Kasumi-1 (cell line): Measurements from ENCODE around the gene KCNN3.

ENCODE experiments used
- DNase-seq, 2 experiments: peaks; one replicate each; lab custom pipeline; 2025; lab: John Stamatoyannopoulos, UW

KCNN3 gene

DNA sequence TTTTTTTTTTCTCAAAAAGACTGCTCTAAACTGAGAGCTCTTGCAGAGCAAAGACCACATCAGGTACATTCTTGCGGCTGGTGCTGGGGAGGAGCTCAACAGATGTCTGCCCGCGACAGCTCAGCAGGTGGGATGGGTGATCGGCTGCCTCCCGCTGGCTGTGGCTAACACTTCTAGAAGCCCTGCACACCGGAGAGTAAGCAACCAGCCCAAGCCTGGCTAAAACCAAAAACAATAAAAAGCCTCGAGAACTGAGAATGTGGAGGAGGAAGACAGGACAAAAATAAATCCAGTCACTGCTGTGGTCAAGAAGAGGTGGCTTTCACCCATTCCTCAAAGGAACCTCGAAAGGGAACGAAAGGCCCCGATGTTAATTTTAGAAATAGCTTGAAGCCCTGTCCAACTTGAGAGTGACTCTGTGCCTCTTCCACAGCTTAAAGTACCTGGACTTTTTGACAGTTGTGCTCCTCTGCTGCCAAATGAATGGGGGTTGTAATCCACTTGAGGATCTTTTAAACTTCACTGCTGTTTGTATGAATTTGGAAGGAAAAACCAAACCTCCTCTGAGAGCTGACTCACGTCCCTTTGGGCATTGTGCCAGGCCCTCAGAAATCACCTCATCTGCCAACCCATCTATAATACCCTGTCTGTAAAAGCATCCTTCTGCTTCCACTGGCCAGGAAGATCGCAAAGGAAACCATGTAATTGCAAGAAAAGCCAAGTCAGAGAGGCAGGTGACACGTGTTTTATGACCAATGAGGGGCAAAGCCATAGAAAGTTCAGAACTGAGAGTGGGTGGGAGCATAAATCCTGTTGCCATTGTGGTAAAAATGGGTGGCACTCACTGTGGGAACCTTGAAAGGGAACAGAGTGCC is 78.6 kb downstream of the KCNN3 start:
- DNase-seq, result no peak

DNA sequence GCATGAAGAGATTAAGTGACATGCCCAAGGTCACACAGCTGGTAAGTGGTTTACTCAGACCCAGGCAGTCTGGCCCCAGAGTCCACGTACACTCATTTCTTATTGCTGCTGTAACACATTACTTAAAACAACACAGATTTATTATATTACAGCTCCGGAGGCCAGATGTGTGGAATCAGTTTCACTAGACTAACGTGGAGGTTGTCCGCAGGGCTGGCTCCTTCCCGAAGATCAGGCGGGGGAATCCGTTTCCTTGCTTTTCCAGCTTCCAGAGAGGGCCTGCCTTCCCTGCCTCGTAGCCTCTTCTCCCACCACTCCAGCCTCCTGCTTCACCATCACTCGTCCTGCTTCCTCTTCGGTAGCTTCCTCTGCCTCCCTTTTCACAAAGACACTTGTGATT is 81.2 kb downstream of the KCNN3 start:
- DNase-seq, result no peak

DNA sequence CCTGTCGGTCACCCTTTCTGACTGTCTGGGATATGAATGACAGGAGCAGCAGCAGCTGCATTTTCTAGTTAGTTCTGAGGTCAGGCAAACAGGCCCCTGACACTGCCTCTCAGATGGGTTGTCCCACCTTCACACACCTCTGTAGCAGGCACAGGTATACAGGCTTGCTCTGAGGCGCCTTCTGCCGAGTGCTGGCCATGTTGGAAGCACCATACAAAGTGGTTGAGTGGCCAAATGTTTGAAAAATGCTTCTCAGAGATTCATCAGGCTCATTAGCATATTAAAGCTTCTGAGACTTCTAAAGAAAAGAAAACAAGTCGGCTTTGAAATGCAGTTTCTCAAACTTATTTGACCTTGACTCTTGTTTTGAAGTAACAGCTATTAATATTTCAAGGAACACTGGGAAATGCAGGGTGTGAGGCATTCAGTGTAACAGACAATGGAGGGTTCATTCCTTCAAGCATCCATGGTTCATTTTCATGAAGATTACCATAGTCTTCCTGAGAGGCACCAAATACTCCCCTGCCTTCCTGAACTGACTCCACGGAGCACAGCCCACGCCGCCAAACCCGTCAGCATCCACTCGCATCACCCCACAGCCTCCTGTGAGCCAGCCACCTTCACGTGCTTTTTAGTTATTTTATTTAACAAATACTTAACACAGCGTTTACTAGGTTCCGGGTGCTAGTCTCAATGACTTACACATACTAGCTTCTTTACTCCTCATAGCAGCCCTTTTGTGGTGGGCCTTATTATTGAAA is 81.8 kb downstream of the KCNN3 start:
- DNase-seq, result no peak

DNA sequence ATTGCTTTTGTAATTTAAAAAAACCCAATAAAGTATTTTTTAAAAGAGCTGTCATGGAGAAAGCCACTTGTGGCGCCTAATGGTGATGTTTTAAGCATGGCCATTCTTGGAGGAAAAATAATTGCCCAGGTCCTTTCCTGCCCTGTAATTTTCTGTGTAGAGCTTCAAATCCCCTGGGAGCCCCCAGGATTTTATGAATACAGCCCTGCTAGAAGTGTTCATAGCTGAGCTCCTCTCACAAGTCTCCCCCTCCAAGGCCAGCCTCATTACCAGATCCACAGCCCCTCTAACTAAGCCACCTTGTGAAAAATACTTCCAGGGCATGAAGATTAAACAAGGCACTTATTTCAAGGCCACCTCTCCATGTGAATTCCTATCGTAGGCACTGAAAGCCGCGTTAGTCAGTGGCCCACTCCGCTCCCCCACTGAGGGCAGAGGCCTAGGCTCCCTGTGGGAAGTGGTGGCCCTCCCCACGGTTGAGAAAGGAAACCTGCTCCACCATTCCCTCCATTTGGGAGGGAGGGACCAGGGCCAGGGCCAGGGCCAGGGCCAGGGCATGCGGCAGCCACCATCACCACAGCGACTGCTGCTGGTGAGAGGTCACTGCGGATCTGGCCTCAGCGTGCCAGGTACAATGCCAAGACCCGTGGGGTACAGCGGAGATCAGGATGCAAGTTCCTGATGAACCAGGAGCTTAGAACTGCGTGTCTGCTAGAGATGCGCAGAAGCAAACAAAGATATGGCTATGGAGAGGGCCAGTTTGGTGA is 83.1 kb downstream of the KCNN3 start:
- DNase-seq, result no peak

DNA sequence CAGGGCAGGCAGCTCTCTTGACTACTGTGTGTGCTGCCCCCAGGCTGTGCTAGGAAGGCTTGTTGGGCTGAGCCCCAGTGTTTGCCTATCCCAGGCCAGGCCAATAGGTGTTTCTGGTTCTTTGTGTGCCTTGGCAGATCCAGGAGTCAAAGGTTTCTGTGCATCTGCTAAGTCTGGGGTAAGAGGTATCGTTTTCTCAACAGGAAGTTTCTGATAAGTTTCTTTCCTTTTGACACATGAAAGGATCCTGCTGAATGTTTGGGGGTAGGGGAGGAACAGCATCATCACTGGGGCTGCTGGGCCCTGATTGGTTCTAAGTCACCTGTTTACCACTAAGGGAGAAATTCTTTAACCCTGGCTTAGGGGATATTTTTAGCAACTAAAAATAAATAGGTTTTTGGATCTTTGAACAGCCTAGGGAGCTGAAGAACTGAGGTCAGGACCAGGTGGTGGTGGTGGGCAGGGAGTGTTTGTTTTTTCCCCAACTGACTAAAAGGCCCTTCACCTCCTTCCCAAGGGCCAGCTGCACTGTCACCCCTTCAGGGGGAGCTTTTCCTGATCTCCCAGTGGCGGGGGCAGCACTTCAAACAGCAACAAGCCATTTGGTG is 85.1 kb downstream of the KCNN3 start:
- no peak for DNase-seq

DNA sequence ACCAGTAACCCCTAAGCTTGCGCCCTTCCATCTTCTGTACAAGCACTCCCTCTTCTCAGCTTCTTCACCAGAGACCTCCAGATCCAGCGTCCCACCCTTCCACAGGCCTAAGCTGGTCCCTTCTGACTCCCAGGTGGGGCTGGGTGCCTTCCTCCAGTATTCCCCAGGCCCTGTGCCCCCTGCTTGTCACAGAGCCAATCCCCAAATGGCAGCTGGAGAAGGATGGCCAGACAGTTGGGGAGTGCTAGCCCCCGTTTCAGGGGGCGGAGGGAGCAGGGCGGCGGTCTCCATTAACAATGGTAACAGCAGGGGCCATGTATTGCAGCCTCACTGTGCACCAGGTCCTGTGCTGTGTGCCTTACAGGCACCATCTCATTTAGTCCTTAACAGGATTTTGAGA is 85.7 kb downstream of the KCNN3 start:
- no peak for DNase-seq

DNA sequence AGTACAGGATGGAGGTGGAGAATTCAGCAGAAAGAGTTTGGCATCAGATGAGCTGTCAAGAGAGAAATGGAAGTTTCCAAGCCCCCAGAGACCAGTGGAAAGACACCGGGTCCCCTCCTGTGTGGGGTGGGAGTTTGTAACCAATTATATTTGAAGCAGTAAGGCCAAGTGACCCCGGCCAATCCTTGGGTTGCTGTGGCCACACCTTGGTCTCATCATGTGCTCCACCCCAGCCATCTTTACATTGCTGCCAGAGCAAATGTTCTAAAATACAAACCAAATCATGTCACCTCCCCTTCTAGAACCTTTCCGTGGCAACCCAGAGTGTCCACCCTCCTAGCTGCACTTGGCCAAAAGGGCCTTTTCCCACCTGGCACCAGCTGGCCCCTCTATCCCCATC is 86.1 kb downstream of the KCNN3 start:
- no peak for DNase-seq

DNA sequence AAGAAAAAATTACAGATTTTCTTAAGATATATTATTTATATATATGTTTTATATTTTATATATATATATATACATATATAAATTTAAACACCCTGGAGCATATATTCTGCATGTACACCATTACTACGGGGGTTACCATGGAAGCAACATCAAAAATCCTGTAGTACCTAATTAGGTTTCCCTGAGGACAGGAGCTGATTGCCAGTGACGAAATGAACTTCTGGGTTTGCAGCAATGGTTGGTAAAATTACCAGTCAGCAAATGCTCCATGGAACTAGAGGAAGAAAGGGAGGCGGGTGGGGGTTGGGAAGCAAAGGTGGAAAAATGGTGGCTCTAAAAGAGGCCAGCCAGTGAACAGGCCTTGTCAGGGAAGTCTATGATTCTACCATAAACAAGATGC is 89.5 kb downstream of the KCNN3 start:
- DNase-seq, result no peak

DNA sequence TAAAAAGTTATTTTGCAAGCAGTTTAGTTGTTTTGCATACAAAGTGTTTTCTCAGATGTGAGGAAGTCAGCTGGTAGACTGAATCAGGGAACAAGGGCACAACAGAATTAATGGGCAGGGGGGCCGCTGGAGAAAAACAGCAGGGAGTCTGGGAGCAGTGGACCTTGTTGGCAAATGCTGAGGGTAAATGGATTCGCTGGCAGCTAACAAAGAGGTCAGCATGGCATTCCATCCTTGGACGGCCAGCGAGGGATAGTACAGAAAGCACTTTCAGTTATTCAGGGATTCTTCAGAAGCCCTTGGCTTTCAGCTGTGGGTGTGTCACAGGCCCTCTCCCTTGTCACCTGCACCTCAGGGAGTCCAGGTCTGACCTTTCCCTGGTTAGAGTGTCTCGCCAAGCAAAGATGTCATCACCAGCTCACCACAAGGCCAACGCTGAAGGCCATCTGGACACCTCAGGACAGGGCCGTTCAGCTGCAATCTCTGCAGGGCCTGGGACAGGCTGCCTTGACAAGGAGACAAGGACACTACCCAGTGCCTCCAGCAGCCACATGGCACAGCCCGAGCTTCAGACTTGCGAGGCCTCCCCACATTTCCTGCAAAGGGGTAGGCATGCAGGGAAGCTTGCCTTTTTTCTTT is 90.4 kb downstream of the KCNN3 start:
- no peak for DNase-seq

DNA sequence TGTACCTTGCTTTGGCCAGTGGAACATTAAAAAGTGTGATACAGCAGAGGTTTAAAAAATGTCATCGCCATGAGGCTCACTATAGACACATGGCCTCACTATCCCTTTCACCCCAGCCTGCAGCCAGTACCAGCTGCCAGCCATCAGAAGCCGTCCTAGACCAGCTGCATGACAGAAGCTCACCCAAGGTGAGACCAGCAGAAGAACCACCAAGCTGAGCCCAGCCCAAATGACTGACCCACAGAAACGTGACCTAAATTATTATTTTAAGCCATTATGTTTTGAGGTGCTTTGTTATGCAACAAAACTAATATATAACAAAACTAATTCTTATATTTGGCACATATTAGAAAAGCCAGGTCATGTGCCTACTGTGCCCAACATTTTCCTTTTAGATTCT is 91.1 kb downstream of the KCNN3 start:
- DNase-seq, result no peak

DNA sequence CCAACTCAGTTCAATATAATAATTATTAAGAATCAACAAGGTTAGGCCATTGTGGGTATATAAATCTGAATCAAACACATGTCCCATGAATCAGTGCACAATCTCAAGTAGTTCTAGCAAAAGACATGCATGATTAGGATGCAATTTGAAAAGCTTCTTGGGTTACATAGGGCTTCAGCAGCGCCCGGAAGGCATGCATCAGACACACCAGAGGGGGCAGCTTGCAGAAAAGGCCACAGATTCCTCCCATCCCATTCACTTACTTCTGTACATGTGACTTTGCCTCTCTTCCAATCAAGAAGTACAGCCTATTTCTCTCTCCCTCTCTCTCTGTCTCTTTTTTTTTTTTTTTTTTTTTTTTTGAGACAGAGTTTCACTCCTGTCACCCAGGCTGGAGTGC is 91.8 kb downstream of the KCNN3 start:
- DNase-seq, result no peak

DNA sequence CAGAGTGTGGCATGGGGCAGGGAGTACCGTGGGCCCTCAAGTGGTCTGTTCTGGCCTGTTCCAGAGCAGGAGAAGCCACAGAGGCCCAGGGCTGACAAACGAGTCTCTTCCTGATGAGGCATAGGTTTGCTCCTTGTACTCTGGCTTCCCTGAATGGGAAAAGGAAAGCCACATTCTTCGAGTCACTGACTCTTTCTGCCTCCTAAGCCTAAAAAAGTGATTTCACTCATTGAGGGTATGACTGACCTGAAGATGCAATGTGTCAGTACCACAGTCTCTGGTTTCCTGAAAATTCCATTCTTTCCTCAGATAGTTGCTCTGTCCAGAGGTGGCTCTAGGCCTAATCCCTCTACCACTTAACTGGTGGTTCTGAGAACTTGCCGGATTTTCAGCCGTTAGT is 92.3 kb downstream of the KCNN3 start:
- no peak for DNase-seq

DNA sequence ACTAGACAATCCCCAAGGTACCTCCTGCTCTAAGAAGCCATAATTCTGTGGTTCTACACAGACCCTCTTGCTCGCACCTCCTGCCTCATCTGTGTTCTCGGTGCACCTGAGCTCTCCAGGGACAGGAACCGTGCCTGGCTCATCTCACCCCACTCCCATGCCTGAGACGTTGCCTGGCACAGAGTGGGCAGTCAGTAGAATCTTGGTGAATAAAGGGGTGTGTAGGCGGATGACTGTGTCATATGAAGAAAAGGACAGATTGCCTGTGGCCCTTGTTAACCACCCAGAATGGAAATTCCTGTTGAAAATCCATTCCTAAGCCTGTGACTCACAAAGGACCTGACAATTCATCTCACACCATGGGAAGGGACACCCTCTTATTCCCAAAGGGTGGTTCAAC is 92.9 kb downstream of the KCNN3 start:
- DNase-seq, result no peak

DNA sequence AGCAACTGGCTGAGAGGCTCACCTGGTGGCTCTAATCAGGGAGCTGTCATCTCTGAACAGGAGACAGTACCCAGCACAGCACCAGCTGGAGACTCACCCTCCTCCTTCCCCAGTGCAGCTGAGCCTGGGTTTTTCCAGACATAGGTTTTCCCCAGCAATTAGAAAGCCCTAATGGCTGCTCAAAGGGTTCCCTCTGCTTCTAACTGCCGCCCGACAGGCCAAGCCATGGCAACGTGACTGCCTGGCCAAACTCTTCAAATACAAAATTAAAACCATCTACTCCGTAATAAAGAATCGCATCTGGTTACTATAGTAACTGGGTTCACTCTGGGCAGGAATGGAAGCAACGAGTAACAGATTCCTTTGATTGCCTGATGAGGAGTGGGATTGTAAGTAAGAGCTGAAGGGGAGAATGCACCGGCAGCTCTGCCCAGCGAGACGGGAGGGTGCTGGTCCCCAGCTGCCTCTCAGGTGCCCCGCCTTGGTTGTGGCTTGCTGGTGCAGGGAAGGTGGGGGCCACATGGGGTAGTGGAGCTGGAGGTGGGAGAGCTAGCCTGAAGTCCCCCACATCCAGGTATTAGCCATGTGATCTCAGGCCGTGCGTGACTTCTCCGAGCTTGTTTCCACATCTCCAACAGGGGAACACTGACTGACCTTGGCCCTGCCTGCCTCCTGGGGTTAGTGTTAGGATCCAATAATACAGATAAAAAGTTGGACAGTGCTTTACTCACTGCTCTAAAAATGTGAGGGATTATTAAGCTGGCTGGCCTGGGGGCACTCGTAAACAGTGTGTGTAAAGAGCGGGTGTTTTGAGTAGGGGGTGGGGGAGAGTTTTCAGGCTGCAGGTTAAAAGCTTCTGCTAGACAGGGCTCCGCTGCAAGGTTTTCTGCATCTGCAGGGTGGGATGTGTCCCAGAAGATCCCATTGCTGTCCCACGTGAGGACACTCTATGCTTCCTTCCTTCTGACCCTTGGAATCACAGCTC is 94.2 kb downstream of the KCNN3 start:
- DNase-seq, result no peak

DNA sequence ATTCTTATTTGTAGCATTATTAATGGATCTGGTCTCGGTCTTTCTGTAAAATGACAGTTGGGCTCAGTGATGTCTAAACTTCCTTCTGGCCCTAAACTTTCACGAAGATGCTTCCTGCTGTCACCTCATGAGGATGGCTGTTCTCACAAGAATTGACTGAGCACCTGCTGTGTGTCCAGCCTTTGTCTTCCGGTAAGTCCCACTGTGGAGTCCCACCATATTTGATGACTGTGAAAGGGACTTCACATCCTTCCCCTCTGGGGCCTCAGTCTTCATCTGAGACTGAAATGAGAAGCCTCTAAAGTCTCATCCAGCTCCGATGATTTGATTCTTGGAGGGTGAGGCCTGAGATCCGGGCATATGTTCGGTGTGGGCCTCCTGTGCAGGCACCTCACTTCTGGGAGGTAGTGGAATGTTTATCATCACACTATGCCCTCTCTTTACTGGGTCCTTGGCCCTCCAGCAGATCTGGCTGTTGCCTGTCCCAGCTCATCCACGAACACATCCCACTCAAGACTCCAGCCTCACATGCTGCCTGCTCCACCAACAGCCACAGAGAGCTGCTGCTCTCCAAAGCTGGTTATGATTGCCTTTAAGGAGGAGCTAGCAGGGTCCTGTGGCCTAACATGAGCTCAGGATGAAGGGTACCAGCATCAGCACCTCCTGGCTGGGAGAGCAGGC is 95.8 kb downstream of the KCNN3 start:
- no peak for DNase-seq

DNA sequence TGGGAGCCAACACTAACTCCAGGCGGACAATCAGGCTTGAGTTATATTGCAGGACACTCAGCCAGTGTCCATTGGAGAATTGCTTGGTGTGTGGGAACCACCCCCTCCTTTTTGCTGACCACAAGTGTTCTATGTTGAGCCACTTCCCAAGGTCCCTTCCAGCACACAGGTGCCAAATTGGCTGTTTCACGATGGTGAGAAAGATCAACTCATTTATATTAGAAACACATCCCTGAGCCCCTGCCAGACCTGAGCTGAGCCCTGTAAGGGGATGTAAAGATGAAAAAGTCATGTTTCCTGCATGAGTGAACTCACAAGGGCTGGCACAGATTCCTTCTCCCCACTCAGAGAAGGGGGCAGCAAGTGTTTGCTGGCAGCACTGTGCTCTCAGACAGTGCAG is 96.5 kb downstream of the KCNN3 start:
- no peak for DNase-seq

DNA sequence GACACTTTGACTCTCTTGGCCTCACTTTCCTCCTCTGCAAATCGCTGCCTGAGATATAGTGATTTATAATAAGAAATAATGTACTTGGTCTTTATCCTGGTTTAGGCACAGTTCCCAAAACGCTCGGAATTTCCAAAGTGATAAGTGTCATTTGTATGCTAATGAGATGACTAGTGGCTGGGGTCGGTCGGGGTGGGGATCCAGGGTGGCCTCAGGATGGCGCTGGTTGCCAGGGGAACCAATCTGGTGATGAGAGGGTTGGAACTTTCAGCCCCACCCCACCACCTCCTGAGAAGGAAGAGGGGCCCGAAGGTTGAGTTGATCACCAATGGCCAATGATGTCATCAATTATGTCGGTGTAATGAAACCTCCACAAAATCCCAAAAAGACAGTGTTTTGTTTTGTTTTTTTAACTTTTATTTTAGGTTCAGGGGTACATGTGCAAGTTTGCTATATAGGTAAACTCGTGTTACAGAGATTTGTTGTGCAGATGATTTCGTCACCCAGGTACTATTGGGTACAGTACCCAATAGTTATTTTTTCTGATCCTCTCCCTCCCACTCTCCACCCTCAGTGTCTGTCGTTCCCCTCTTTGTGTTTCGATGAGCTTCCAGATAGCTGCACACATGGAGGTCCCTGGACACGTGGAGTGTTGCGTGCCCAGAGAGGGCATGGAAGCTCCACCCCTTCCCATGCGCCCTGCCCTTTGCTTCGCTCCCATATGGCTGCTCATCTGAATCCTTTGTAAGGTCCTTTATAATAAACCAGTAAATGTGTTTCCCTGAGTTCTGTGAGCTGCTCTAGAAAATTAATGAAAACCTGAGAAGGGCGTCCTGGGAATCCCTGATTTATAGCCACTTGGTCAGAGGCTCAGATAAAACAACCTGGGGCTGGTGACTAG is 97.2 kb downstream of the KCNN3 start:
- no peak for DNase-seq

DNA sequence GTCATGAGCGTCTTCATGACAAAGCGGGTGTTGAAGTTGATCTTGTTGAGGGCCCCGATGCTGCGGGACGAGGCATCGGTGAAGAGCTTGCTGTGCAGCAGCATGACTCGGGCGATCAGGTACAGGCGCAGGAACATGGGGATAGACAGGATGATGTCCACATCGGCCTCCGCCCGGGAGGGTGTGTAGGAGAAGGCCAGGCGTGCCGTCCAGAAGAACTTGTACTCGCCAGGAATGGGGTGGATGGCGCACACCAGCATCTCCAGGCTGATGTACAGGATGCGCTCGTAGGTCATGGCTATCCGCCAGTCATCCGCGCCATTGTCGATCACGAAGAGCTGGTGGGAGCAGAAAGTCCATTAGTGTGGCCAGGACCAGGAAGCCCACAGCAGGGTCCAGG is 98.0 kb downstream of the KCNN3 start:
- DNase-seq, result no peak
